GM12891 (cell line): Measurements from ENCODE around the gene UFC1.

Experiments
- DNase-seq: peaks from one replicate; pipeline ENCODE4 v3.0.0; 2011; ENCODE audit warnings: low spot score; ENCODE audit not compliant: insufficient read length
- FAIRE-seq: peaks from 2 replicates; lab custom pipeline; 2011; peaks lifted over from hg19 to GRCh38; lab: Jason Lieb, UNC
- PAX5 ChIP-seq: IDR thresholded peaks from 2 replicates; pipeline ENCODE4 v1.6.1; 2011; ENCODE audit warnings: low read length, moderate library complexity, mild to moderate bottlenecking; ENCODE audit not compliant: insufficient read depth, severe bottlenecking
- POLR2A ChIP-seq: IDR thresholded peaks from 2 replicates; pipeline ENCODE4 v1.6.1; 2011; ENCODE audit warnings: low read depth, low read length, control low read depth
- POLR2AphosphoS5 ChIP-seq: IDR thresholded peaks from 2 replicates; pipeline ENCODE4 v1.6.1; 2011; ENCODE audit warnings: low read depth, low read length, control low read depth
- POU2F2 ChIP-seq: IDR thresholded peaks from 2 replicates; pipeline ENCODE4 v1.6.1; 2011; ENCODE audit warnings: low read depth, mild to moderate bottlenecking, control low read depth, low read length, moderate library complexity
- SPI1 ChIP-seq: IDR thresholded peaks from 2 replicates; pipeline ENCODE4 v1.6.1; 2011; ENCODE audit warnings: low read depth, low read length, control low read depth
- TAF1 ChIP-seq: IDR thresholded peaks from 2 replicates; pipeline ENCODE4 v1.6.1; 2011; ENCODE audit warnings: low read depth, low read length, control low read depth

Gene UFC1

DNA sequence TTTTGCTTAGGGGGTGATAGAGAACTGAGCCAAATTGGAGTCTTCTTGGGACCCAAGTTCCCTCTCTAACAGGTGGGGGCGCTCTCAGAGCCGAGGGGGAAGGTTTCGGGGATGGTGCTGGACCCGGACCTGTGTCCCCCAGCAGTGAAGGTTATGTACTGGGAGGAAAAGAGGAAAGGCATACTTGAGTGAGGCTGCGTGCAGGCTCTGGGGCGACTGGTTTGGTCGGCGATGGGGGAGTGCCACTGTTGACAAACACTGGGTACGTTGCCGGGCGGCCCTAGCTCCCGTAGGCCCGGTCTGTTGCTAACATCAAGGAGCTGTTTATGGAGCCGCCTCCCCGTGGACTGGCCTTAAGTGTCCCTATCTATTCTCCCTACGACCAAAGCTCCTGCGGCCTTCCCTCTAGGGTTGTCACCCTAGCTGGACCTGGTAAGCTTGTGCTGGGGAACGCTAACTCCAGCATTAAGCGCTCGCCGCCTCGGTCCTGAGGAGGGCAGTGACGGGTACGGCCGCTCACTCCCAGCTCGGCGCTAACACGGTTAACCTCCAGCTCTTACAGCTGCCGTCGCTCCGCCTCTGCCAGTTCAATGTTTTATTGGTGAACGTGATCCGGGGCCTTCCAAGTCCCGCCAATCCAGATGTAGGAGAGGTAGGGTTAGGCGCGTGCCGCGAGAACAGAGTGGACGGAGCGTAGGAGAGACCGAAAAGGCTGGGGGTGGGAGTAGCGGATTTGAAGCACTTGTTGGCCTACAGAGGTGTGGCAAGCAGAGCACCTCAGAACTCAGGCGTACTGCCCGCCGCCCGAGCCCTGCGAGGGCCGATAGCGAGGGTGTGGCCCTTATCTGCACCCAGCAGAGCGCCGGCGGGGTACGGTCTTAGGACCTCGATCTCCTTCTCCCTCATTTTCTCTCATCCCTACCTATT lies 12.2 kb downstream of the UFC1 start, which contains the start of gene PPOX:
Gene PPOX (plus strand): TSS at position 685 of the 927 bp plus-strand sequence. CDS start 422 bp downstream, outside the sequence.
- FAIRE-seq (peak; percentile 97), DNase-seq (peak; percentile 83)
- TF ChIP-seq SPI1 (0 out of 2 replicates have a peak, but pooled peaks have one; percentile 7), PAX5 (no peak), POLR2A (peak; percentile 92), POU2F2 (peak; percentile 36; the same call in 1 of the 2 replicates), TAF1 (peak; percentile 53; the same call in 1 of the 2 replicates), POLR2AphosphoS5 (peak; percentile 87)

DNA sequence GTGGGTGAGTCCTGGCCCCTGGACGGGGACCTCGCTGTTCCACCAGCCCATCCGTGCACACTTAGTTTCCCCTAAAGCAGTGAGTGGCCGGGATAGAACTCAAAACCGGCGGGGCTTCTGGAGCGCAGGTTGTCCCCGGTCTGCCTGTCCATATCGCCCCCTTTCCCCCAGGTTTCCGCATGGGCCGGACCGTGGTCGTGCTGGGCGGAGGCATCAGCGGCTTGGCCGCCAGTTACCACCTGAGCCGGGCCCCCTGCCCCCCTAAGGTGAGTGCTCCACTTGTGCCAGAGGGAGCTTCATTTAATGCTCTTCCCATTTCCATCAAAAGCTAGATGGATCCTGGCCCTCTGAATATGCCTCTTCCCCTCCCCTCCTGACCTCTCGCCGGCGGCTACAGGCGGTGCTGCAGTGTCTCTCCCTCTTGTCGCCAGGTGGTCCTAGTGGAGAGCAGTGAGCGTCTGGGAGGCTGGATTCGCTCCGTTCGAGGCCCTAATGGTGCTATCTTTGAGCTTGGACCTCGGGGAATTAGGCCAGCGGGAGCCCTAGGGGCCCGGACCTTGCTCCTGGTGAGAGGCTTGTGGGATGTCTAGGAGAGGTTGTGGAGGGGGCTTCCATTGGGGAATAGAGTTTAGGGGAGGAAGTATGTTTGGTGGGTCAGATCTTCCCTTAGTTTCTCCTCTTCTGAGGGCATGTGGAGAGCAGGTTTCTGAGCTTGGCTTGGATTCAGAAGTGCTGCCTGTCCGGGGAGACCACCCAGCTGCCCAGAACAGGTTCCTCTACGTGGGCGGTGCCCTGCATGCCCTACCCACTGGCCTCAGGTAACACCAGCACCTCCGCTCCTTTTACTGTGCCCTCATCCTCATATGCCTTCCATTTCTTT lies 13.1 kb downstream of the UFC1 start:
- TF ChIP-seq POLR2A (no peak), TAF1 (no peak), POLR2AphosphoS5 (no peak), SPI1 (no peak), PAX5 (no peak), POU2F2 (no peak; the same call in 1 of the 2 replicates)
- DNase-seq: no peak
- FAIRE-seq: peak; percentile 48

DNA sequence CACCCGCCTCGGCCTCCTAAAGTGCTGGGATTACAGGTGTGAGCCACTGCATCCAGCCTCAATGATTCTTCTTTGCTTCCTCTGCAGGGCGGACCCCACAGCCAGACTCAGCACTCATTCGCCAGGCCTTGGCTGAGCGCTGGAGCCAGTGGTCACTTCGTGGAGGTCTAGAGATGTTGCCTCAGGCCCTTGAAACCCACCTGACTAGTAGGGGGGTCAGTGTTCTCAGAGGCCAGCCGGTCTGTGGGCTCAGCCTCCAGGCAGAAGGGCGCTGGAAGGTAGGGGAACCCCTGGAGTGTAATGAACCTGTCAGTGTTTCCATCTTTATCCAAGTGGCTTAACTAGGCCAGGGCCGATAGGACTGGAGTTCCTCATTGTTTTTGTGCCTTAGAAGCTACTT lies 15.1 kb downstream of the UFC1 start:
- no peak for FAIRE-seq
- no peak for DNase-seq
- TF ChIP-seq POU2F2 (no peak), SPI1 (no peak), TAF1 (no peak), PAX5 (no peak), POLR2A (no peak), POLR2AphosphoS5 (no peak)

DNA sequence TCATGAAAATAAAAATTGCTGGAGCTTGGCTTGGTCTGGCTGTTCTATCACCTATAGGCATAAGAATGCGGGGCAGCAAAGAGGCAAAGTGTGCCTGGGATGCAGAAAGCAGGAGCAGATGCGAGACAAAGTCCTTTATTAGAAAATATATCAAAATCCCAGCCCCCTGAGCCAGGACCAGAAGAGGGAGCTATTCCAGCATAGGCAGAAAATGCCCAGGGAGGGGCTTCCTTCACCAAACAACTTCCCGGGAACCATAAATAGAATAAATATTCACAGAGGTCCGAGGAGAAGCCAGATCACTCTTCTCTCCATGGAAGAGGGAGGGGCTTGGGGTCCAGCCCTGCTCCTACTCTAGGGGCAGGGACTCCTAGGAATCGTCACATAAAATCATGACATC lies 17.4 kb downstream of the UFC1 start:
- TF ChIP-seq POU2F2 (no peak), TAF1 (no peak), SPI1 (no peak), POLR2A (no peak), PAX5 (no peak), POLR2AphosphoS5 (no peak)
- no peak for DNase-seq
- FAIRE-seq: no peak

DNA sequence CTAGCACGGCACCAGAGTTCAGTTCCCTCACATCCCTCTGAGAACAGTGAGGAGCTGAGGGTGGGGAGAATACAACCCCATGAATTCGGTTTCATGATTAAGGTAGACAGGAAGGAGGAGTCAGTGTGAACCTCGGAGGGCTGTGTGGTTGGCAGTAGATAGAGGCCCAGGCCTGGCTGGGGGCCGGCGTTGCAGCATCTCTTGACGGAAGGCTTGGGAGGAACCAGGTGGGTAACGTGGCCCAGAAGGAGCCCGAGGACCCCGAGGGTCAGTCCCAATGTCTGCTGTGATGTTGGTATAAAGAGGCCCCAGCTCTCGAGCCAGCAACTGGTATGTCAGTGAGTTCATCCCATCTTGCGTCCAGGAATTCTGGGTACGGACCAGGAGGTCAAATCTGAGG lies 17.9 kb downstream of the UFC1 start:
- DNase-seq (no peak), FAIRE-seq (no peak)
- TF ChIP-seq PAX5: no peak
- TF ChIP-seq TAF1: no peak
- TF ChIP-seq POLR2AphosphoS5: no peak
- TF ChIP-seq SPI1: no peak
- no peak for TF ChIP-seq POU2F2
- TF ChIP-seq POLR2A: no peak

DNA sequence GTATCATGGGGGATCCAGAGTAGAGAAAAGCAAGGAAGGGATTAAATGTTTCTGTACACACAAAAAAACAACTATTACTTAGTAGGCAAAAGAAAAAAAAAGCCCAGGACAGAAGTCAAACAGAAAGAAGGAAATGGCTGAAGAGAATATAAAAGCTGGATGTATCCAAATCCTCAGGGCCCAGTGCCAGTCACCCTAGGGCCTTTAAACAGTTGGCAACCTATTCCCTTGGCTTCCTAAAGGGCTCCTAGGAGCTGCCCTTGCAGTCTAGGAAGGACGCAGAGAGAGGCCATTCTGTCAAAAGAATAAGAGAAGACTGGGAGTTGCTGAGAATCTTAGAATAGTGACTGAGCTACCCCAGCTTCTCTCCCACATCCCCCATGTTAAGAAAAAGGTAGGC lies 18.6 kb downstream of the UFC1 start:
- FAIRE-seq: no peak
- TF ChIP-seq POLR2A (no peak), POLR2AphosphoS5 (no peak), POU2F2 (no peak), TAF1 (no peak)
- DNase-seq: no peak

DNA sequence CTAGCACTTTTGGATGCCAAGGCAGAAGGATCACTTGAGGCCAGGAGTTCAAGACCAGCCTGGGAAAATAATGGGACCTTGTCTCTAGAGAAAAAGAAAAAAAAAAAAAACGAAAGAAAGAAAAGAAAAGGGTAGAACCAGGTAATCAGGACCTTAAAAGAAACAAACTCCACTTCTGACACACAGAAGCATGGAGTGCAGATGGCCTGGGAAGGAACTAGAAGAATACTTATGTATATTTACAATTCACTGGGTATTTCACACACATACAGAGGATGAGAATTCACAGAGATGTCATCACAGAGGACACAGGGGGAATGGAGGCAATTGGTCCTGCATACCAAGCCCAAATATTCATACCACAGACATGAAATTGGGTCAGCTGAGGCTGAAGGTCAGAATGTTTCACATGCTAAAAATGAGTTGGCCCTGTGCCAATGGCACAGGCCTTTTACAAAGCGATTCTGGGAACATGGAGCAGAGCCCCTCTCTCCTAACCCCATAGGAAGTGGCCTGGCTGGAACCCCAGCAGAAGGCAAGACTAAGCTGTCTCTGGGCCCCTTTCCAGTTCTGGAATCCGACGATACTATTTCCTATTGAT lies 19.1 kb downstream of the UFC1 start:
- no peak for TF ChIP-seq PAX5
- DNase-seq (no peak), FAIRE-seq (no peak)

DNA sequence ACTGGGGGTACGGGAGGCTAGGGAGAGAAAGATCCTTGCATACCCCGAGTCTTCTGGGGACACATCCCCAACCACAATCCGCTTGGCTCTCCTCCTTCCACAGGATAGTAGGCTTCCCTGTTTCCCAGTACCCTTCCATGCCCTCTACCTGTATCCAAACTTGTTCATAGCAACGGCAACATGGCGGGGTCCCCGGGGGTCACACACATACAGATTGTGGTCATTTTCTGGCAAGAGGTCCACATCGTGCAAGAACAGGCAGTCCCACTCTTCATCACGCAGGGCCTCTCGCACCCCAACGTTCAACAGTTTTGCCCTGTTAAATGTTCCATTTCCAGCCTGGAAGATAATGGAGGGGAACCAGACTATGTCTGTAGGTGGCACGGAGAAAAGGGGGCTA lies 19.9 kb downstream of the UFC1 start:
- TF ChIP-seq TAF1: no peak
- no peak for TF ChIP-seq SPI1
- no peak for TF ChIP-seq POLR2AphosphoS5
- TF ChIP-seq POU2F2: no peak
- TF ChIP-seq PAX5: no peak
- no peak for TF ChIP-seq POLR2A
- no peak for FAIRE-seq
- no peak for DNase-seq

DNA sequence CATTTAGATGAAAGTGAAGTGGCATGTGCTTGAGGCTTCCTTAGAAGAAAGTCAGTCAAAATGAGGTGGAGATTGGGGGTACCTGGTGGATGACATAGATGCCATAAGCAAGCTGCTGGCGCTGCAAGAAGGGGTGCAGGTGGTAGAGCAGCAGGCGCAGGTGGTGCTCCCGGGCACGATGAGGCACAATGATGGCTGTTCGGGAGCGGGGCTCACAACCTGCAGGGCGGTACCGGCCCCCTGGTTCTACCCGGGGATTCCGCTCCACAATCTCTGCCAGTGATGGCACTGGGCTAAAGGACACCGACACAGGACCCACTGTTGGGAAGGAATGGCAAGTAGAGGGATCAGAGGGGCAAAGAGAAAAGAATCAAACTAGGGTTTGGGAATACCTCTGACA lies 21.1 kb downstream of the UFC1 start:
- TF ChIP-seq SPI1: no peak
- no peak for TF ChIP-seq TAF1
- no peak for TF ChIP-seq PAX5
- TF ChIP-seq POLR2A: no peak
- TF ChIP-seq POLR2AphosphoS5: no peak
- TF ChIP-seq POU2F2: no peak
- DNase-seq (no peak), FAIRE-seq (no peak)
